H1 (cell line): ENCODE data around the gene RNF8.

Experiments
- CTCF ChIP-seq, 3 experiments: IDR thresholded peaks; 1 replicate in 2 of 3; 2 replicates in 1 of 3; pipeline versions ENCODE4 v1.5.1 to v1.6.1; 2011; ENCODE audit warnings: low read length in 3 of 3, mild to moderate bottlenecking in 3 of 3, inconsistent platforms in 2 of 3, low read depth in 1 of 3, moderate library complexity in 1 of 3; ENCODE audit not compliant: insufficient read depth in 1 of 3; ENCODE audit errors: control extremely low read depth in 1 of 3
- GABPA ChIP-seq: IDR thresholded peaks from 2 replicates; pipeline ENCODE4 v1.6.1; 2011; ENCODE audit warnings: mild to moderate bottlenecking, low read length, moderate library complexity, borderline replicate concordance; ENCODE audit not compliant: insufficient read depth
- JUND ChIP-seq: IDR thresholded peaks from 2 replicates; pipeline ENCODE4 v1.6.1; 2011; ENCODE audit warnings: mild to moderate bottlenecking, improper control_type of control experiment, low read length
- MAX ChIP-seq: IDR thresholded peaks from 2 replicates; pipeline ENCODE4 v1.6.1; 2012; ENCODE audit warnings: inconsistent platforms
- NRF1 ChIP-seq: IDR thresholded peaks from 2 replicates; pipeline ENCODE4 v1.6.1; 2011; ENCODE audit warnings: mild to moderate bottlenecking, low read depth, low read length, improper control_type of control experiment
- POLR2AphosphoS5 ChIP-seq: IDR thresholded peaks from 2 replicates; pipeline ENCODE4 v1.6.1; 2011; ENCODE audit warnings: low read depth, low read length
- RFX5 ChIP-seq: IDR thresholded peaks from 2 replicates; pipeline ENCODE4 v1.6.1; 2011; ENCODE audit warnings: low read depth, low read length, improper control_type of control experiment, borderline replicate concordance
- YY1 ChIP-seq: IDR thresholded peaks from 2 replicates; pipeline ENCODE4 v1.6.1; 2011; ENCODE audit warnings: low read depth, mild to moderate bottlenecking, low read length

DNA sequence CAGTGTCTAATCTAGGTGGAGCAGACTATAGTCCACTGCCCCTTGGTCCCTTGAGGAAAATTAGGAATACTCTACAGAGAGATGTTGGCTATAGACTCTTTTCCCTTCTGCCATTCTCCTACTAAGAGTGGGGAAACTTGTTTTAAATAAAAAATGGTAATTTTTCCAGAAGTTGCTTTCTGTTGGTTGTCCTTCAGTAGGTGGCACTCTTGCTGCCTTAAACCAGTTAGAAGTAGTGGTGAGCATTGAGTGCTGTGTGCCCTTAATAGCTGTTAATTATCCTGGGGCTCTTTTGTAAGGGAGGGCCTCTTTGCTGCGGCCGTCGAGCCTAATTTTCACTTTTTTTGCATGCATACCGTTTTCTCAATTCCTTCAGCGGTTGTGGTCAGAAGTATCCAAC lies 82.0 kb downstream of the RNF8 start:
- TF ChIP-seq GABPA (no peak), MAX (no peak), CTCF (IDR thresholded peaks at IDR 0.05; ENCODE audit: control extremely low read depth in 1 of 3, insufficient read depth in 1 of 3, low read depth in 1 of 3, low read length in 3 of 3) (no peak), JUND (no peak), POLR2AphosphoS5 (no peak), RFX5 (no peak), YY1 (no peak), NRF1 (no peak)
